Tibial nerve (tissue), 3 donors: ENCODE results near the gene MTCL1.

ENCODE experiments used
- POLR2A ChIP-seq, 2 donors: fragments of 450-650 bp; IDR thresholded peaks; one replicate each; pipeline ENCODE4 v1.6.1; 2017; ENCODE audit warnings: antibody characterized with exemption in 2 of 2, mild to moderate bottlenecking in 2 of 2, moderate library complexity in 2 of 2
- TF ChIP-seq, protein P1 (sequence below), 5 experiments: fragments of 200-600 bp in 3 of 5; fragments of 450-650 bp in 2 of 5; sonication (generic) in 3 of 5; IDR thresholded peaks; one replicate each; pipeline ENCODE4 v1.5.1; 2016 to 2019; ENCODE audit warnings: antibody characterized with exemption in 5 of 5, mild to moderate bottlenecking in 3 of 5, moderate library complexity in 2 of 5

DNA sequence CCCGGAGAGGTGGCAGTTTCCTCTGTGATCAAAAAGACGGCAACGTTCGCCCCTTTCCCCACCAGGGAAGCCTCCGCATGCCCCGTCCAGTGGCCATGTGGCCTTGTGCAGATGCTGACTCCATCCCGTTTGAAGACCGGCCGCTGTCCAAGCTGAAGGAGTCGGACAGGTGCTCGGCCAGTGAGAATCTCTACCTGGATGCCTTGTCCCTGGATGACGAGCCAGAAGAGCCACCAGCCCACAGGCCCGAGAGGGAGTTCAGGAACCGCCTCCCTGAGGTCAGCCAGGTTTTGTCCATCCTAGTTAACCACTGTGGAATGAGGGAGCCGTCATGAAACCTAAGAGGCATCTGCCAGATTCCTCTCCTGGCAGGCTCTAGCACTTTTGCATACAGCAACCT, 113.6 kb downstream of the MTCL1 start:
- TF ChIP-seq, protein P1, sequence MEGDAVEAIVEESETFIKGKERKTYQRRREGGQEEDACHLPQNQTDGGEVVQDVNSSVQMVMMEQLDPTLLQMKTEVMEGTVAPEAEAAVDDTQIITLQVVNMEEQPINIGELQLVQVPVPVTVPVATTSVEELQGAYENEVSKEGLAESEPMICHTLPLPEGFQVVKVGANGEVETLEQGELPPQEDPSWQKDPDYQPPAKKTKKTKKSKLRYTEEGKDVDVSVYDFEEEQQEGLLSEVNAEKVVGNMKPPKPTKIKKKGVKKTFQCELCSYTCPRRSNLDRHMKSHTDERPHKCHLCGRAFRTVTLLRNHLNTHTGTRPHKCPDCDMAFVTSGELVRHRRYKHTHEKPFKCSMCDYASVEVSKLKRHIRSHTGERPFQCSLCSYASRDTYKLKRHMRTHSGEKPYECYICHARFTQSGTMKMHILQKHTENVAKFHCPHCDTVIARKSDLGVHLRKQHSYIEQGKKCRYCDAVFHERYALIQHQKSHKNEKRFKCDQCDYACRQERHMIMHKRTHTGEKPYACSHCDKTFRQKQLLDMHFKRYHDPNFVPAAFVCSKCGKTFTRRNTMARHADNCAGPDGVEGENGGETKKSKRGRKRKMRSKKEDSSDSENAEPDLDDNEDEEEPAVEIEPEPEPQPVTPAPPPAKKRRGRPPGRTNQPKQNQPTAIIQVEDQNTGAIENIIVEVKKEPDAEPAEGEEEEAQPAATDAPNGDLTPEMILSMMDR (IDR thresholded peaks at IDR 0.05) = no peak
- TF ChIP-seq POLR2A (IDR thresholded peaks at IDR 0.05) = no peak
